ENCODE measurements around the gene ZBTB46. TPM values are rescaled to one million over a fixed set of nuclear protein-coding genes. Genes with fewer than 3 reads are reported as not detected.

The ZBTB46 gene
- total and polyA plus RNA-seq, 4 donors = 0.79 to 12.1 (median 4.7) TPM

DNA sequence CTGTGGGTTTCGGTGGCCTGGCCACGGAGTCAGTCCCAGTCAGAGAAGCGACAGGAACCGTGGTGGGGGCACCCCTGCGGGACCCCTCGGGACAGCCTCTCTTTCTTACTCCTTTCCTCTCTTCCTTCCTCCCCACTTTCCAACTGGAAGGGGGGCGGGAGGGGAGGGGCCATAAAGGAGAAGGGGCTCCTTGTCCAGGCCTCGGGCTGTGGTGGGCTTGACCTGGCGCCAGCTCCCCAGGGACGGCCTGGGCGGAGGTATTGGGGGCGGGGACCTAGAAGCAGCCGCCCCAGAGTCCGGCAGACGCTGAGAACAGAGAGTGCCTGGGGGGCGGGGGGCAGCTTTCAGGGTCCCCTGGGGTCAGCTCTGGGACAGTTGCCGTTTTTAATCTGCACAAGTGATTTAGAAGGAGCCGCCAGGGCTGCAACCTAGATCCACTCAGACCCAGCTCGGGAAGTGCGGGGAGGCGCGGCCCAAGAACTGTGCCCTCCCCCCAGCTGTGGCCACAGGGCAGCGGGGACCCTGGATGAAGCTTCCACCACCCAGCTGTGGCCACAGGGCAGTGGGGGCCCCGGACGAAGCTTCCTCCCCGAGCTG lies 23.8 kb upstream of the ZBTB46 start:
- H3K9ac ChIP-seq (ENCODE audit: low read depth in 1 of 2, low read length in 2 of 2) = no peak overlapping the region
- H3K36me3 ChIP-seq (ENCODE audit: control insufficient read depth in 4 of 4, insufficient read depth in 3 of 4, low read depth in 1 of 4, low read length in 3 of 4) = no peaks in the 10 kb centered on the region
- no peaks in the 10 kb centered on the region for H3K9me3 ChIP-seq (ENCODE audit: control insufficient read depth in 4 of 4, low read length in 3 of 4)
- TF ChIP-seq RAD21 (IDR thresholded peaks at IDR 0.05) (no peak), ATF3 (IDR thresholded peaks at IDR 0.05) (no peak), NR2F2 (IDR thresholded peaks at IDR 0.05) (no peak), CTCF (IDR thresholded peaks at IDR 0.05; ENCODE audit: low read depth, low read length, missing input control) (no peak), FOXA1 (IDR thresholded peaks at IDR 0.05) (no peak), YY1 (IDR thresholded peaks at IDR 0.05) (no peak), FOXA2 (IDR thresholded peaks at IDR 0.05) (no peak), TAF1 (conservative IDR thresholded peaks at IDR 0.05) (no peak), HNF4G (IDR thresholded peaks at IDR 0.05) (no peak), EGR1 (IDR thresholded peaks at IDR 0.05; ENCODE audit: low read depth in 2 of 2) (no peak), SP1 (IDR thresholded peaks at IDR 0.05) (no peak), HNF4A (conservative IDR thresholded peaks at IDR 0.05) (no peak), RXRA (IDR thresholded peaks at IDR 0.05) (no peak)
- TF ChIP-seq, protein P1, sequence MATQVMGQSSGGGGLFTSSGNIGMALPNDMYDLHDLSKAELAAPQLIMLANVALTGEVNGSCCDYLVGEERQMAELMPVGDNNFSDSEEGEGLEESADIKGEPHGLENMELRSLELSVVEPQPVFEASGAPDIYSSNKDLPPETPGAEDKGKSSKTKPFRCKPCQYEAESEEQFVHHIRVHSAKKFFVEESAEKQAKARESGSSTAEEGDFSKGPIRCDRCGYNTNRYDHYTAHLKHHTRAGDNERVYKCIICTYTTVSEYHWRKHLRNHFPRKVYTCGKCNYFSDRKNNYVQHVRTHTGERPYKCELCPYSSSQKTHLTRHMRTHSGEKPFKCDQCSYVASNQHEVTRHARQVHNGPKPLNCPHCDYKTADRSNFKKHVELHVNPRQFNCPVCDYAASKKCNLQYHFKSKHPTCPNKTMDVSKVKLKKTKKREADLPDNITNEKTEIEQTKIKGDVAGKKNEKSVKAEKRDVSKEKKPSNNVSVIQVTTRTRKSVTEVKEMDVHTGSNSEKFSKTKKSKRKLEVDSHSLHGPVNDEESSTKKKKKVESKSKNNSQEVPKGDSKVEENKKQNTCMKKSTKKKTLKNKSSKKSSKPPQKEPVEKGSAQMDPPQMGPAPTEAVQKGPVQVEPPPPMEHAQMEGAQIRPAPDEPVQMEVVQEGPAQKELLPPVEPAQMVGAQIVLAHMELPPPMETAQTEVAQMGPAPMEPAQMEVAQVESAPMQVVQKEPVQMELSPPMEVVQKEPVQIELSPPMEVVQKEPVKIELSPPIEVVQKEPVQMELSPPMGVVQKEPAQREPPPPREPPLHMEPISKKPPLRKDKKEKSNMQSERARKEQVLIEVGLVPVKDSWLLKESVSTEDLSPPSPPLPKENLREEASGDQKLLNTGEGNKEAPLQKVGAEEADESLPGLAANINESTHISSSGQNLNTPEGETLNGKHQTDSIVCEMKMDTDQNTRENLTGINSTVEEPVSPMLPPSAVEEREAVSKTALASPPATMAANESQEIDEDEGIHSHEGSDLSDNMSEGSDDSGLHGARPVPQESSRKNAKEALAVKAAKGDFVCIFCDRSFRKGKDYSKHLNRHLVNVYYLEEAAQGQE (IDR thresholded peaks at IDR 0.05) = no peak
- TF ChIP-seq, protein P2, sequence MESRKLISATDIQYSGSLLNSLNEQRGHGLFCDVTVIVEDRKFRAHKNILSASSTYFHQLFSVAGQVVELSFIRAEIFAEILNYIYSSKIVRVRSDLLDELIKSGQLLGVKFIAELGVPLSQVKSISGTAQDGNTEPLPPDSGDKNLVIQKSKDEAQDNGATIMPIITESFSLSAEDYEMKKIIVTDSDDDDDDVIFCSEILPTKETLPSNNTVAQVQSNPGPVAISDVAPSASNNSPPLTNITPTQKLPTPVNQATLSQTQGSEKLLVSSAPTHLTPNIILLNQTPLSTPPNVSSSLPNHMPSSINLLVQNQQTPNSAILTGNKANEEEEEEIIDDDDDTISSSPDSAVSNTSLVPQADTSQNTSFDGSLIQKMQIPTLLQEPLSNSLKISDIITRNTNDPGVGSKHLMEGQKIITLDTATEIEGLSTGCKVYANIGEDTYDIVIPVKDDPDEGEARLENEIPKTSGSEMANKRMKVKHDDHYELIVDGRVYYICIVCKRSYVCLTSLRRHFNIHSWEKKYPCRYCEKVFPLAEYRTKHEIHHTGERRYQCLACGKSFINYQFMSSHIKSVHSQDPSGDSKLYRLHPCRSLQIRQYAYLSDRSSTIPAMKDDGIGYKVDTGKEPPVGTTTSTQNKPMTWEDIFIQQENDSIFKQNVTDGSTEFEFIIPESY (IDR thresholded peaks at IDR 0.05) = no peak
- TF ChIP-seq, protein P3, sequence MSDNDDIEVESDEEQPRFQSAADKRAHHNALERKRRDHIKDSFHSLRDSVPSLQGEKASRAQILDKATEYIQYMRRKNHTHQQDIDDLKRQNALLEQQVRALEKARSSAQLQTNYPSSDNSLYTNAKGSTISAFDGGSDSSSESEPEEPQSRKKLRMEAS (IDR thresholded peaks at IDR 0.05) = no peak
- peaks cover 2 to 11% (median 6%) of the 10 kb centered on the region in 4 donors for H3K4me1 ChIP-seq (ENCODE audit: control insufficient read depth in 4 of 4, insufficient read depth in 4 of 4, low read length in 3 of 4)
- WGBS = 20% methylated on average over 26 of the region's 26 CpGs
- peak overlapping the region; percentile 25 to 35 for H3K27ac ChIP-seq (ENCODE audit: low read depth in 1 of 2, low read length in 2 of 2)
- H3K27me3 ChIP-seq (ENCODE audit: control insufficient read depth in 4 of 4, insufficient read depth in 4 of 4, low read length in 3 of 4) = no peaks in the 10 kb centered on the region
- DNase-seq (ENCODE audit: low spot score) = no peak
- no peak overlapping the region for H3K4me3 ChIP-seq (ENCODE audit: low read depth in 1 of 3, low read length in 3 of 3)
